Measurements from ENCODE around the gene RNPEPL1.

The RNPEPL1 gene

GRCh38 chr2:240578110-240578450, 9.8 kb downstream of the RNPEPL1 start:
- Mint-ChIP-seq H3K36me3 (ENCODE audit: low read depth) (peaks cover 31% of the 10 kb centered on the region), H3K4me3 (no peak overlapping the region), H3K27ac (no peak overlapping the region), H3K9me3 (no peaks in the 10 kb centered on the region), H3K4me1 (peaks cover 7% of the 10 kb centered on the region), H3K27me3 (ENCODE audit: low read depth) (no peaks in the 10 kb centered on the region)
- TF ChIP-seq, protein P1, sequence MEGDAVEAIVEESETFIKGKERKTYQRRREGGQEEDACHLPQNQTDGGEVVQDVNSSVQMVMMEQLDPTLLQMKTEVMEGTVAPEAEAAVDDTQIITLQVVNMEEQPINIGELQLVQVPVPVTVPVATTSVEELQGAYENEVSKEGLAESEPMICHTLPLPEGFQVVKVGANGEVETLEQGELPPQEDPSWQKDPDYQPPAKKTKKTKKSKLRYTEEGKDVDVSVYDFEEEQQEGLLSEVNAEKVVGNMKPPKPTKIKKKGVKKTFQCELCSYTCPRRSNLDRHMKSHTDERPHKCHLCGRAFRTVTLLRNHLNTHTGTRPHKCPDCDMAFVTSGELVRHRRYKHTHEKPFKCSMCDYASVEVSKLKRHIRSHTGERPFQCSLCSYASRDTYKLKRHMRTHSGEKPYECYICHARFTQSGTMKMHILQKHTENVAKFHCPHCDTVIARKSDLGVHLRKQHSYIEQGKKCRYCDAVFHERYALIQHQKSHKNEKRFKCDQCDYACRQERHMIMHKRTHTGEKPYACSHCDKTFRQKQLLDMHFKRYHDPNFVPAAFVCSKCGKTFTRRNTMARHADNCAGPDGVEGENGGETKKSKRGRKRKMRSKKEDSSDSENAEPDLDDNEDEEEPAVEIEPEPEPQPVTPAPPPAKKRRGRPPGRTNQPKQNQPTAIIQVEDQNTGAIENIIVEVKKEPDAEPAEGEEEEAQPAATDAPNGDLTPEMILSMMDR (IDR thresholded peaks at IDR 0.05; ENCODE audit: unreplicated experiment in 3 of 3) = no peak

GRCh38 chr2:240578488-240578887, 10.2 kb downstream of the RNPEPL1 start:
- H3K9me3 Mint-ChIP-seq = no peaks in the 10 kb centered on the region
- H3K27ac Mint-ChIP-seq = no peak overlapping the region
- H3K4me3 Mint-ChIP-seq = no peak overlapping the region
- no peaks in the 10 kb centered on the region for H3K27me3 Mint-ChIP-seq (ENCODE audit: low read depth)
- H3K4me1 Mint-ChIP-seq = peaks cover 7% of the 10 kb centered on the region
- peaks cover 31% of the 10 kb centered on the region for H3K36me3 Mint-ChIP-seq (ENCODE audit: low read depth)
- TF ChIP-seq, protein P1 (IDR thresholded peaks at IDR 0.05; ENCODE audit: unreplicated experiment in 3 of 3) = no peak

GRCh38 chr2:240579071-240579762, 10.9 kb downstream of the RNPEPL1 start:
- Mint-ChIP-seq H3K4me3 (no peak overlapping the region), H3K27ac (no peak overlapping the region), H3K4me1 (peaks cover 7% of the 10 kb centered on the region), H3K36me3 (ENCODE audit: low read depth) (peaks cover 31% of the 10 kb centered on the region), H3K9me3 (no peaks in the 10 kb centered on the region), H3K27me3 (ENCODE audit: low read depth) (no peaks in the 10 kb centered on the region)
- TF ChIP-seq, protein P1 (IDR thresholded peaks at IDR 0.05; ENCODE audit: unreplicated experiment in 3 of 3) = no peak

GRCh38 chr2:240579771-240580614, 11.7 kb downstream of the RNPEPL1 start:
- no peak overlapping the region for H3K27ac Mint-ChIP-seq
- H3K4me3 Mint-ChIP-seq = peak overlapping the region in 2 of 3 experiments; percentile 10 to 35
- H3K36me3 Mint-ChIP-seq (ENCODE audit: low read depth) = peaks cover 31% of the 10 kb centered on the region
- TF ChIP-seq, protein P1 (IDR thresholded peaks at IDR 0.05; ENCODE audit: unreplicated experiment in 3 of 3) = no peak
- H3K27me3 Mint-ChIP-seq (ENCODE audit: low read depth) = no peaks in the 10 kb centered on the region
- no peaks in the 10 kb centered on the region for H3K9me3 Mint-ChIP-seq
- peaks cover 15% of the 10 kb centered on the region for H3K4me1 Mint-ChIP-seq

- no peaks in the 10 kb centered on the region for H3K27me3 Mint-ChIP-seq (ENCODE audit: low read depth)
- no peak overlapping the region for H3K27ac Mint-ChIP-seq
- TF ChIP-seq, protein P1 (IDR thresholded peaks at IDR 0.05; ENCODE audit: unreplicated experiment in 3 of 3) = no peak
- no peaks in the 10 kb centered on the region for H3K9me3 Mint-ChIP-seq
- H3K4me1 Mint-ChIP-seq = peaks cover 21% of the 10 kb centered on the region
- H3K4me3 Mint-ChIP-seq = peak overlapping the region in 2 of 3 experiments; percentile 18 to 19
- peaks cover 31% of the 10 kb centered on the region for H3K36me3 Mint-ChIP-seq (ENCODE audit: low read depth)
Measured at GRCh38 chr2:240581811-240582210, 13.5 kb downstream of the RNPEPL1 start.
